Astrocyte (in vitro differentiated cells and primary cell): ENCODE data around the gene TMC4. TPM values are rescaled to one million over a fixed set of nuclear protein-coding genes. Genes with fewer than 3 reads are reported as not detected.

Source experiments
- DNase-seq: peaks from one replicate; pipeline ENCODE4 v3.0.0-alpha.2; 2010; ENCODE audit warnings: low read depth
- FAIRE-seq: peaks from 2 replicates; lab custom pipeline; 2011; peaks lifted over from hg19 to GRCh38; lab: Jason Lieb, UNC
- H2AFZ ChIP-seq: 2 replicates; pipeline ENCODE4 v1.6.0; 2012; ENCODE audit warnings: low read depth, low read length, inconsistent platforms
- H3K27ac ChIP-seq: 2 replicates; pipeline ENCODE4 v1.5.1; 2011; ENCODE audit warnings: low read depth, low read length, inconsistent platforms
- H3K27me3 ChIP-seq: 2 replicates; pipeline ENCODE4 v1.6.0; 2011; ENCODE audit warnings: low read length, inconsistent platforms; ENCODE audit not compliant: insufficient read depth
- H3K36me3 ChIP-seq: 2 replicates; pipeline ENCODE4 v1.5.1; 2011; ENCODE audit warnings: low read length, inconsistent platforms; ENCODE audit not compliant: insufficient read depth
- H3K4me1 ChIP-seq: 2 replicates; pipeline ENCODE4 v1.5.1; 2011; ENCODE audit warnings: low read length, inconsistent platforms; ENCODE audit not compliant: insufficient read depth
- H3K4me2 ChIP-seq: 2 replicates; pipeline ENCODE4 v1.6.0; 2012; ENCODE audit warnings: low read length, inconsistent platforms
- H3K4me3 ChIP-seq: 2 replicates; pipeline ENCODE4 v1.5.1; 2011; ENCODE audit warnings: low read depth, mild to moderate bottlenecking, low read length, inconsistent platforms; ENCODE audit not compliant: insufficient read depth
- H3K79me2 ChIP-seq: 2 replicates; pipeline ENCODE4 v1.6.0; 2012; ENCODE audit warnings: mild to moderate bottlenecking, low read length, inconsistent platforms; ENCODE audit not compliant: insufficient read depth
- H3K9ac ChIP-seq: 2 replicates; pipeline ENCODE4 v1.6.0; 2012; ENCODE audit warnings: mild to moderate bottlenecking, low read length, inconsistent platforms
- H3K9me3 ChIP-seq: 2 replicates; pipeline ENCODE4 v1.5.1; 2012; ENCODE audit warnings: low read depth, mild to moderate bottlenecking, low read length, inconsistent platforms; ENCODE audit not compliant: insufficient read depth
- H4K20me1 ChIP-seq: 2 replicates; pipeline ENCODE4 v1.6.0; 2012; ENCODE audit warnings: low read length, inconsistent platforms; ENCODE audit not compliant: insufficient read depth
- H3K27ac Mint-ChIP-seq: one replicate; pipeline ENCODE4 v1.8.0; 2021; ENCODE audit warnings: mild to moderate bottlenecking, mixed read lengths; ENCODE audit not compliant: unreplicated experiment
- H3K27me3 Mint-ChIP-seq: one replicate; pipeline ENCODE4 v1.8.0; 2021; ENCODE audit warnings: low read depth, mixed read lengths; ENCODE audit not compliant: unreplicated experiment
- H3K36me3 Mint-ChIP-seq: one replicate; pipeline ENCODE4 v1.8.0; 2021; ENCODE audit warnings: low read depth, mixed read lengths; ENCODE audit not compliant: unreplicated experiment
- H3K4me1 Mint-ChIP-seq: one replicate; pipeline ENCODE4 v1.8.0; 2021; ENCODE audit warnings: low read depth, mixed read lengths; ENCODE audit not compliant: unreplicated experiment
- H3K4me3 Mint-ChIP-seq: one replicate; pipeline ENCODE4 v1.8.0; 2021; ENCODE audit warnings: mild to moderate bottlenecking, moderate library complexity, mixed read lengths; ENCODE audit not compliant: unreplicated experiment
- H3K9me3 Mint-ChIP-seq: one replicate; pipeline ENCODE4 v1.8.0; 2021; ENCODE audit warnings: mild to moderate bottlenecking, mixed read lengths; ENCODE audit not compliant: unreplicated experiment
- EZH2 ChIP-seq: IDR thresholded peaks from 2 replicates; pipeline ENCODE4 v1.6.1; 2012; ENCODE audit warnings: mild to moderate bottlenecking, low read length, inconsistent platforms; ENCODE audit not compliant: insufficient read depth
- total RNA-seq: library from RNA; stranded (reverse); gene quantifications from 2 replicates; pipeline ENCODE4 v1.2.1, GENCODE V29; 2021
- TF ChIP-seq, protein P1 (sequence below): IDR thresholded peaks from 2 replicates; pipeline ENCODE4 v1.5.1; 2011; ENCODE audit warnings: low read depth, mild to moderate bottlenecking, inconsistent platforms, low read length, moderate library complexity; ENCODE audit not compliant: insufficient read depth

Gene TMC4
- total RNA-seq, 1 donor from 2014 or later: 1.9 TPM

DNA sequence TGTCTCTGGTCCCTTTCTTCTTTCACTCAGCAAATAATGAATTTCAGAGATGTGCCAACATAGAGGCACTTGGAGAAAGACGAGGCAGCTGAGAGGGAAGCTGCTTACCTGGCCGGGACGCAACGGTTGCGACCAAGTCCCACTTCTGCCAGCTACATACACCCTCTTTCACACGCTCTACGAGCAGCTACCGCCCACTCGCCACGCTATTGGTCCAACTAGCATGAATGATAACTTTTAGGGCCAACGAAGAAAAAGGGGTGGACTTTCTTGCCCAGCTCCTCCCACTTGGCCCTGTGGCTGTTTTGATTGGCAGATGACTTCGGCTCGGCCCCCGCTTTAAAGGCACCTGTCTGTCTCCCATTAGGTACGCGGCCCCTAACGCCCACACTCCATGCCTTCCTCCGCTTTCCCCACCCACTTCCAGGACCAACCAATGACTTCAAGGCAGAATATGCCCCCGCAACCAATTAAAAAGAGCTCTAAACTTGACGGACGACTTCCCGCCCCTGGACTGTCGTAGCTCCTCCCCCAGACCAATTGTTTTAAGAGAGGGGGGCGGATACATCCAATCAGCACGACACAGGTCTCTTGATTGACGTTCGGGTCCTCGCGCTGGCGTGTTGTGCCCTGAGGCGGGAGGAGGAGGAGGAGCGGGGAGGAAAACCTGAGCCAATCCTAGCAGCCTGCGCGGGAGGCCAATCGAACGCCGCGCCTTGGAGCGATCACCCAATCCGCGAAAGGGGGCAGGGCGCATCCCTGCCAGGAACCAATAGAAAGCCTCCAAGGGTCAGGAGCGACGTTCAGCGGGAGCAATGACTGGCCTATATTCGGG is 35.9 kb downstream of the TMC4 start:
- Histone ChIP-seq H3K4me2 (peak overlapping the region; percentile 95), H2AFZ (peak overlapping the region; percentile 67), H3K79me2 (peaks cover 46% of the 10 kb centered on the region), H3K27ac (peak overlapping the region; percentile 92), H3K27me3 (no peaks in the 10 kb centered on the region), H3K36me3 (peaks cover under 1% of the 10 kb centered on the region), H3K9ac (peak overlapping the region; percentile 98), H3K4me3 (peak overlapping the region; percentile 72), H3K9me3 (no peaks in the 10 kb centered on the region), H3K4me1 (peaks cover 15% of the 10 kb centered on the region), H4K20me1 (peaks cover 37% of the 10 kb centered on the region)
- no peaks in the 10 kb centered on the region for H3K27me3 Mint-ChIP-seq
- H3K4me1 Mint-ChIP-seq: peaks cover 18% of the 10 kb centered on the region
- H3K4me3 Mint-ChIP-seq: peak overlapping the region; percentile 87
- FAIRE-seq (peak; percentile 68), DNase-seq (peak; percentile 100)
- no peak for TF ChIP-seq EZH2
- TF ChIP-seq, protein P1, sequence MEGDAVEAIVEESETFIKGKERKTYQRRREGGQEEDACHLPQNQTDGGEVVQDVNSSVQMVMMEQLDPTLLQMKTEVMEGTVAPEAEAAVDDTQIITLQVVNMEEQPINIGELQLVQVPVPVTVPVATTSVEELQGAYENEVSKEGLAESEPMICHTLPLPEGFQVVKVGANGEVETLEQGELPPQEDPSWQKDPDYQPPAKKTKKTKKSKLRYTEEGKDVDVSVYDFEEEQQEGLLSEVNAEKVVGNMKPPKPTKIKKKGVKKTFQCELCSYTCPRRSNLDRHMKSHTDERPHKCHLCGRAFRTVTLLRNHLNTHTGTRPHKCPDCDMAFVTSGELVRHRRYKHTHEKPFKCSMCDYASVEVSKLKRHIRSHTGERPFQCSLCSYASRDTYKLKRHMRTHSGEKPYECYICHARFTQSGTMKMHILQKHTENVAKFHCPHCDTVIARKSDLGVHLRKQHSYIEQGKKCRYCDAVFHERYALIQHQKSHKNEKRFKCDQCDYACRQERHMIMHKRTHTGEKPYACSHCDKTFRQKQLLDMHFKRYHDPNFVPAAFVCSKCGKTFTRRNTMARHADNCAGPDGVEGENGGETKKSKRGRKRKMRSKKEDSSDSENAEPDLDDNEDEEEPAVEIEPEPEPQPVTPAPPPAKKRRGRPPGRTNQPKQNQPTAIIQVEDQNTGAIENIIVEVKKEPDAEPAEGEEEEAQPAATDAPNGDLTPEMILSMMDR: no peak
- H3K36me3 Mint-ChIP-seq: peaks cover 10% of the 10 kb centered on the region
- peak overlapping the region; percentile 87 for H3K27ac Mint-ChIP-seq
- H3K9me3 Mint-ChIP-seq: no peaks in the 10 kb centered on the region

GRCh38 chr19:54136086-54136863 is 36.7 kb downstream of the TMC4 start:
- no peak for FAIRE-seq

More at GRCh38 chr19:54136086-54136863, 36.7 kb downstream of the TMC4 start:
- H3K36me3 ChIP-seq: peaks cover 2% of the 10 kb centered on the region
- H3K9ac ChIP-seq: peak overlapping the region; percentile 74
- H3K4me2 ChIP-seq: peak overlapping the region; percentile 95
- Mint-ChIP-seq H3K27me3 (no peaks in the 10 kb centered on the region), H3K4me3 (peak overlapping the region; percentile 87), H3K36me3 (peaks cover 10% of the 10 kb centered on the region), H3K9me3 (no peaks in the 10 kb centered on the region), H3K27ac (peak overlapping the region; percentile 87), H3K4me1 (peaks cover 11% of the 10 kb centered on the region)
- H3K79me2 ChIP-seq: peaks cover 38% of the 10 kb centered on the region
- H3K27ac ChIP-seq: peak overlapping the region; percentile 17
- peaks cover 14% of the 10 kb centered on the region for H3K4me1 ChIP-seq
- H3K27me3 ChIP-seq: no peaks in the 10 kb centered on the region
- peak overlapping the region; percentile 68 for H3K4me3 ChIP-seq
- DNase-seq: no peak
- no peaks in the 10 kb centered on the region for H3K9me3 ChIP-seq
- peaks cover 29% of the 10 kb centered on the region for H4K20me1 ChIP-seq
- peak overlapping the region; percentile 67 for H2AFZ ChIP-seq
- TF ChIP-seq, protein P1: no peak
